Measurements from ENCODE around the gene LRRC74A.

GRCh38 chr14:76870166-76870565 lies 44.0 kb downstream of the LRRC74A start:
- TF ChIP-seq, protein P1, sequence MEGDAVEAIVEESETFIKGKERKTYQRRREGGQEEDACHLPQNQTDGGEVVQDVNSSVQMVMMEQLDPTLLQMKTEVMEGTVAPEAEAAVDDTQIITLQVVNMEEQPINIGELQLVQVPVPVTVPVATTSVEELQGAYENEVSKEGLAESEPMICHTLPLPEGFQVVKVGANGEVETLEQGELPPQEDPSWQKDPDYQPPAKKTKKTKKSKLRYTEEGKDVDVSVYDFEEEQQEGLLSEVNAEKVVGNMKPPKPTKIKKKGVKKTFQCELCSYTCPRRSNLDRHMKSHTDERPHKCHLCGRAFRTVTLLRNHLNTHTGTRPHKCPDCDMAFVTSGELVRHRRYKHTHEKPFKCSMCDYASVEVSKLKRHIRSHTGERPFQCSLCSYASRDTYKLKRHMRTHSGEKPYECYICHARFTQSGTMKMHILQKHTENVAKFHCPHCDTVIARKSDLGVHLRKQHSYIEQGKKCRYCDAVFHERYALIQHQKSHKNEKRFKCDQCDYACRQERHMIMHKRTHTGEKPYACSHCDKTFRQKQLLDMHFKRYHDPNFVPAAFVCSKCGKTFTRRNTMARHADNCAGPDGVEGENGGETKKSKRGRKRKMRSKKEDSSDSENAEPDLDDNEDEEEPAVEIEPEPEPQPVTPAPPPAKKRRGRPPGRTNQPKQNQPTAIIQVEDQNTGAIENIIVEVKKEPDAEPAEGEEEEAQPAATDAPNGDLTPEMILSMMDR (conservative IDR thresholded peaks at IDR 0.05; ENCODE audit: low read depth in 2 of 2): peak; percentile 55 to 65
- TF ChIP-seq EZH2 (IDR thresholded peaks at IDR 0.05; ENCODE audit: low read depth, unreplicated experiment) (no peak), NANOG (IDR thresholded peaks at IDR 0.05; ENCODE audit: borderline replicate concordance) (no peak), ZNF462 (CRISPR knock-in tag; IDR thresholded peaks at IDR 0.05) (no peak), ETS1 (IDR thresholded peaks at IDR 0.05) (no peak), JUNB (IDR thresholded peaks at IDR 0.05; ENCODE audit: unreplicated experiment) (no peak), POLR2AphosphoS5 (IDR thresholded peaks at IDR 0.05; ENCODE audit: low read depth) (no peak), ZNF331 (CRISPR knock-in tag; IDR thresholded peaks at IDR 0.05; ENCODE audit: low read depth) (no peak)
- TF ChIP-seq, protein P2, sequence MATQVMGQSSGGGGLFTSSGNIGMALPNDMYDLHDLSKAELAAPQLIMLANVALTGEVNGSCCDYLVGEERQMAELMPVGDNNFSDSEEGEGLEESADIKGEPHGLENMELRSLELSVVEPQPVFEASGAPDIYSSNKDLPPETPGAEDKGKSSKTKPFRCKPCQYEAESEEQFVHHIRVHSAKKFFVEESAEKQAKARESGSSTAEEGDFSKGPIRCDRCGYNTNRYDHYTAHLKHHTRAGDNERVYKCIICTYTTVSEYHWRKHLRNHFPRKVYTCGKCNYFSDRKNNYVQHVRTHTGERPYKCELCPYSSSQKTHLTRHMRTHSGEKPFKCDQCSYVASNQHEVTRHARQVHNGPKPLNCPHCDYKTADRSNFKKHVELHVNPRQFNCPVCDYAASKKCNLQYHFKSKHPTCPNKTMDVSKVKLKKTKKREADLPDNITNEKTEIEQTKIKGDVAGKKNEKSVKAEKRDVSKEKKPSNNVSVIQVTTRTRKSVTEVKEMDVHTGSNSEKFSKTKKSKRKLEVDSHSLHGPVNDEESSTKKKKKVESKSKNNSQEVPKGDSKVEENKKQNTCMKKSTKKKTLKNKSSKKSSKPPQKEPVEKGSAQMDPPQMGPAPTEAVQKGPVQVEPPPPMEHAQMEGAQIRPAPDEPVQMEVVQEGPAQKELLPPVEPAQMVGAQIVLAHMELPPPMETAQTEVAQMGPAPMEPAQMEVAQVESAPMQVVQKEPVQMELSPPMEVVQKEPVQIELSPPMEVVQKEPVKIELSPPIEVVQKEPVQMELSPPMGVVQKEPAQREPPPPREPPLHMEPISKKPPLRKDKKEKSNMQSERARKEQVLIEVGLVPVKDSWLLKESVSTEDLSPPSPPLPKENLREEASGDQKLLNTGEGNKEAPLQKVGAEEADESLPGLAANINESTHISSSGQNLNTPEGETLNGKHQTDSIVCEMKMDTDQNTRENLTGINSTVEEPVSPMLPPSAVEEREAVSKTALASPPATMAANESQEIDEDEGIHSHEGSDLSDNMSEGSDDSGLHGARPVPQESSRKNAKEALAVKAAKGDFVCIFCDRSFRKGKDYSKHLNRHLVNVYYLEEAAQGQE (IDR thresholded peaks at IDR 0.05; ENCODE audit: unreplicated experiment): no peak
